ENCODE measurements around the gene METTL8.

The METTL8 gene

GRCh38 chr2:171433763-171434012 is at the start of gene METTL8:
Gene METTL8, minus strand, starts transcription at chr2:171433990. Its CDS starts 41,805 bp downstream, at chr2:171392185.
- no peak for DNase-seq

- DNase-seq = no peak
Measured at GRCh38 chr2:171482877-171483276, 49.1 kb upstream of the METTL8 start.

GRCh38 chr2:171482308-171482707 is 48.5 kb upstream of the METTL8 start:
- DNase-seq = no peak

- DNase-seq = no peak
Measured at GRCh38 chr2:171480908-171481307, 47.1 kb upstream of the METTL8 start.

GRCh38 chr2:171479154-171479814 is 45.5 kb upstream of the METTL8 start:
- no peak for DNase-seq

GRCh38 chr2:171478345-171478744 is 44.6 kb upstream of the METTL8 start:
- no peak for DNase-seq

GRCh38 chr2:171475979-171476378 is 42.2 kb upstream of the METTL8 start:
- no peak for DNase-seq

- no peak for DNase-seq
Measured at GRCh38 chr2:171470129-171470528, 36.3 kb upstream of the METTL8 start.

- DNase-seq = no peak
Measured at GRCh38 chr2:171469176-171469575, 35.4 kb upstream of the METTL8 start.

GRCh38 chr2:171460537-171460936 is 26.7 kb upstream of the METTL8 start:
- DNase-seq = no peak

GRCh38 chr2:171459498-171459897 is 25.7 kb upstream of the METTL8 start:
- no peak for DNase-seq

- DNase-seq = no peak
Measured at GRCh38 chr2:171452773-171453172, 19.0 kb upstream of the METTL8 start.

GRCh38 chr2:171451074-171451473 is 17.3 kb upstream of the METTL8 start:
- no peak for DNase-seq

GRCh38 chr2:171447675-171448074 is 13.9 kb upstream of the METTL8 start:
- no peak for DNase-seq

- DNase-seq = no peak
Measured at GRCh38 chr2:171441470-171441869, 7.7 kb upstream of the METTL8 start.

GRCh38 chr2:171436307-171436706 is 2.5 kb upstream of the METTL8 start:
- DNase-seq = no peak

- DNase-seq = peak; percentile 98
Measured at GRCh38 chr2:171434013-171434989, 511 bp upstream of the METTL8 start, which contains the start of gene DCAF17. Gene DCAF17, plus strand, starts transcription at chr2:171434226. Its CDS starts 352 bp downstream, at chr2:171434578.

GRCh38 chr2:171432969-171433762 is 624 bp downstream of the METTL8 start:
- peak; percentile 8 for DNase-seq

GRCh38 chr2:171432206-171432968 is 1.4 kb downstream of the METTL8 start:
- no peak for DNase-seq

GRCh38 chr2:171431677-171432167 is 2.1 kb downstream of the METTL8 start:
- no peak for DNase-seq

GRCh38 chr2:171430516-171431410 is 3.0 kb downstream of the METTL8 start:
- DNase-seq = no peak

Measured in midbrain (tissue), 1 donor.